HFFc6 (cell line): Measurements from ENCODE around the gene IL2RA. TPM values are rescaled to one million over a fixed set of nuclear protein-coding genes. Genes with fewer than 3 reads are reported as not detected.

Experiments used
- DNase-seq: peaks from one replicate; pipeline ENCODE4 v3.0.0-alpha.2; 2018
- H3K27ac Mint-ChIP-seq: 2 replicates; pipeline ENCODE4 v1.8.0; 2020; ENCODE audit warnings: mild to moderate bottlenecking, mixed read lengths
- H3K27me3 Mint-ChIP-seq: 2 replicates; pipeline ENCODE4 v1.8.0; 2021; ENCODE audit warnings: mild to moderate bottlenecking, moderate library complexity, mixed read lengths; ENCODE audit not compliant: insufficient read depth
- H3K36me3 Mint-ChIP-seq: 2 replicates; pipeline ENCODE4 v1.8.0; 2021; ENCODE audit warnings: low read depth, mixed read lengths
- H3K4me1 Mint-ChIP-seq: 2 replicates; pipeline ENCODE4 v1.8.0; 2020; ENCODE audit warnings: low read depth, mixed read lengths
- H3K4me3 Mint-ChIP-seq: 2 replicates; pipeline ENCODE4 v1.8.0; 2020; ENCODE audit warnings: mild to moderate bottlenecking, moderate library complexity, mixed read lengths
- H3K9me3 Mint-ChIP-seq: 2 replicates; pipeline ENCODE4 v1.8.0; 2020; ENCODE audit warnings: mild to moderate bottlenecking, mixed read lengths
- total RNA-seq, 6 experiments: library from RNA; stranded (reverse); fragmentation: NEBNext Ultra II Directional; extraction: Animal tissue kit (Norgen Biotek cat#: 25700); gene quantifications; 2 replicates in 1 of 6; 3 replicates in 5 of 6; pipeline ENCODE4 v1.2.3, GENCODE V29; 2021
- TF ChIP-seq, protein P1 (sequence below): fragments of 200-600 bp; sonication (generic); IDR thresholded peaks from 2 replicates; pipeline ENCODE4 v1.5.0; 2021; ENCODE audit warnings: antibody characterized with exemption, mild to moderate bottlenecking

The IL2RA gene
- total RNA-seq, 6 experiments from 2014 or later, result not detected

DNA sequence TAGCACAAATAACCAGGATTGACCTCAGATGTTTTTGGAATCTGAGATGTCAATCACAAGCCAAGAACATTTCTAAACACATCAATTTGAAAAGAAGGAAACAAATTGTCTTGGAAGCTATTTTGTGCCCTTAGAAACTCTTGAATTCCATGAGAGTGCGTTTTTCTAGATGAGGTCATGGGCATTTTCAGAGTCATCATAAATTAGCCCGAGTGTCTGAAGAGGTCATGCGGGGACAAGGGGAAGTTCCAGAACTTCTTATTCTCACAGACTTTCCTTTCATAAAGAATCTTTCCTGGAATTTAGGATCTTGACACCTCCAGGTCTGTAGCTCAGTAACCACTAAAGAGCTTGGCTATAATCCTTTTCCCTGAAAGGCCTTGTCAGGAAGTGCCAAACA, 28.2 kb downstream of the IL2RA start:
- peak overlapping the region; percentile 7; the same call in 1 of the 2 replicates for H3K27ac Mint-ChIP-seq
- no peak overlapping the region for H3K4me3 Mint-ChIP-seq
- H3K9me3 Mint-ChIP-seq, result peaks cover 14% of the 10 kb centered on the region
- peak; percentile 8 for DNase-seq
- TF ChIP-seq, protein P1, sequence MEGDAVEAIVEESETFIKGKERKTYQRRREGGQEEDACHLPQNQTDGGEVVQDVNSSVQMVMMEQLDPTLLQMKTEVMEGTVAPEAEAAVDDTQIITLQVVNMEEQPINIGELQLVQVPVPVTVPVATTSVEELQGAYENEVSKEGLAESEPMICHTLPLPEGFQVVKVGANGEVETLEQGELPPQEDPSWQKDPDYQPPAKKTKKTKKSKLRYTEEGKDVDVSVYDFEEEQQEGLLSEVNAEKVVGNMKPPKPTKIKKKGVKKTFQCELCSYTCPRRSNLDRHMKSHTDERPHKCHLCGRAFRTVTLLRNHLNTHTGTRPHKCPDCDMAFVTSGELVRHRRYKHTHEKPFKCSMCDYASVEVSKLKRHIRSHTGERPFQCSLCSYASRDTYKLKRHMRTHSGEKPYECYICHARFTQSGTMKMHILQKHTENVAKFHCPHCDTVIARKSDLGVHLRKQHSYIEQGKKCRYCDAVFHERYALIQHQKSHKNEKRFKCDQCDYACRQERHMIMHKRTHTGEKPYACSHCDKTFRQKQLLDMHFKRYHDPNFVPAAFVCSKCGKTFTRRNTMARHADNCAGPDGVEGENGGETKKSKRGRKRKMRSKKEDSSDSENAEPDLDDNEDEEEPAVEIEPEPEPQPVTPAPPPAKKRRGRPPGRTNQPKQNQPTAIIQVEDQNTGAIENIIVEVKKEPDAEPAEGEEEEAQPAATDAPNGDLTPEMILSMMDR, result no peak
- H3K4me1 Mint-ChIP-seq, result peaks cover 8% of the 10 kb centered on the region; the same call in 1 of the 2 replicates
- H3K27me3 Mint-ChIP-seq, result peaks cover 28% of the 10 kb centered on the region
- peaks cover 12% of the 10 kb centered on the region for H3K36me3 Mint-ChIP-seq

DNA sequence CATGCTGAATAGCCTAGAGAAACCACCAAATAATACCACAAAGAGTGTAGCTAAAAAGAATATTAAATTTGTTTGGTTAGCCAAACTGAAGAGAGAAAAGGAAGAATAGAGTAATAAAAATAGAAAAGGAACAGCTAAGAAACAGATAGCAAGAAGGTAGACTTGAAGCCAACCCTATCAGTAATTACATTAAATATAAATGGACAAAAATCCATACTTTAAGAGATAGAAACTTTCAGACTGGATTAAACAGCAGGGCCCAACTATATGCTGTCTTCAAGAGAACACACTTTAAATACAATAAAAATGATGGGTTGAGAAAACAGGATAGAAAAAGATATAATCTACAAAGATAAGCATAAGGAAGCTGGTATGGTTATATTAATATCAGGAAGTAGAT, 31.2 kb downstream of the IL2RA start:
- no peak overlapping the region for H3K4me3 Mint-ChIP-seq
- peaks cover 8% of the 10 kb centered on the region; the same call in 1 of the 2 replicates for H3K4me1 Mint-ChIP-seq
- DNase-seq, result no peak
- peaks cover 14% of the 10 kb centered on the region for H3K27me3 Mint-ChIP-seq
- TF ChIP-seq, protein P1, result no peak
- peaks cover 12% of the 10 kb centered on the region for H3K36me3 Mint-ChIP-seq
- H3K27ac Mint-ChIP-seq, result no peak overlapping the region
- peaks cover 14% of the 10 kb centered on the region for H3K9me3 Mint-ChIP-seq

DNA sequence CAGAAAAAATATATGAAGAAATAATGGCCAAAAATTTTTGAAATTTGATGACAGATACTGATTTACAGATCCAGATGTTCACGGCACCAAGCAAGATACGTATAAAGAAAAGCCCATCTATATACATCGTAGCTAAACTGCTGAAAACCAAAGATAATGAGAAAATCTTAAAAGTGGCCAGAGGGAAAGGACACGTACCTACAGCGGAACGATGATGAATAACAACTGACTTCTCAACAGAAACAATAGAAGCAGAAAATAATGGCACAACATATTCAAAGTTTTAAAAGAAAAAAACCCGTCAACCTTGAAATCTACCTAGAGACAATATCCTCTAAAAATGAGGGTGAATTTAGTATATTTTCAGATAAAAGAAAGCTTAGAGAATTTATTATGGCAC, 31.9 kb downstream of the IL2RA start:
- H3K9me3 Mint-ChIP-seq, result peaks cover 14% of the 10 kb centered on the region
- DNase-seq, result no peak
- peaks cover 10% of the 10 kb centered on the region for H3K27me3 Mint-ChIP-seq
- peaks cover 12% of the 10 kb centered on the region for H3K36me3 Mint-ChIP-seq
- TF ChIP-seq, protein P1, result no peak
- H3K27ac Mint-ChIP-seq, result no peak overlapping the region
- peaks cover 8% of the 10 kb centered on the region; the same call in 1 of the 2 replicates for H3K4me1 Mint-ChIP-seq
- H3K4me3 Mint-ChIP-seq, result no peak overlapping the region

DNA sequence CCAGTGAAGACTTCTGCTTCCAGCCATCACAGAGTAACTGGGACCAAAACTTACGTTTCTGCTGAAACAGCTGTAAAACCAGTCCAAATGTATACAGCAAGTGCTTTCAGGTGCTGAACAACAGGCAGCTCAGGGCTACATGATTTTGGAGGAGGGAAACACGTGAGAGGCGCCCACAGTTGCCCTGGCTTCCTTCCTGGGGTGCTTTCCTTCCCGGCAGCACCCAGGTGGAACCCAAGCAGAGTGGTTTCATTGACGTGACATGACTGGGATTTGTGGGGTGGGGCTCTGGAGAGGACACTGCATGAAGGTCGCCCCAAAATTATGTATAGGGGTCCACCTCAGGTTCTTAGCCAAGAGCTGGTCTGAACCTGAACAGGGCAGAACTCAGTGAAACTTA, 34.2 kb downstream of the IL2RA start:
- H3K9me3 Mint-ChIP-seq, result peaks cover 14% of the 10 kb centered on the region
- peaks cover 12% of the 10 kb centered on the region for H3K36me3 Mint-ChIP-seq
- H3K27ac Mint-ChIP-seq, result no peak overlapping the region
- H3K27me3 Mint-ChIP-seq, result peaks cover 14% of the 10 kb centered on the region
- TF ChIP-seq, protein P1, result no peak
- no peak overlapping the region for H3K4me3 Mint-ChIP-seq
- peaks cover 13% of the 10 kb centered on the region for H3K4me1 Mint-ChIP-seq
- DNase-seq, result no peak

DNA sequence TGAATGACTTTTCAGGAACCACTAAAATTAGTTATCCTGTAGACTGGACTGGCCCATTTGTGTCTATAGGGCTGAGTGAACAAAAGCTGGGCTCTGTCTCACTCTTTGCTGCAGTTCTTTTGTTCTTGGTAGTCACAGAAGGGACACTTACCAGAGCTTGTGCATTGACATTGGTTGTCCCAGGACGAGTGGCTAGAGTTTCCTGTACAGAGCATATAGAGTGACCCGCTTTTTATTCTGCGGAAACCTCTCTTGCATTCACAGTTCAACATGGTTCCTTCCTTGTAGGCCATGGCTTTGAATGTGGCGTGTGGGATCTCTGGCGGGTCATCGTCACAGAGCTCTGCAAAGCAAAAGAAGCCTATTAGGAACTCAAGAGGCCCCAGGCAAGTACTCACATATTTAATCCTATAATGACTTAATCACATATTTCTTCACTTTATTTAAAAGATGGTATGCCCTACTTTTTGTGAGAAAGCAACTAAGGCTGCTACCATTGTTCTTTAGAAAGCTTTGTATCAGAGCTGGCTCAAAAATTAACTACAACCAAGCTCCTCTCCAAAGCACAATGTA, 36.4 kb downstream of the IL2RA start:
- Mint-ChIP-seq H3K4me3 (no peak overlapping the region), H3K27me3 (peaks cover 18% of the 10 kb centered on the region)

More for the DNA sequence above, 36.4 kb downstream of the IL2RA start:
- Mint-ChIP-seq H3K4me1 (peaks cover 13% of the 10 kb centered on the region), H3K9me3 (peaks cover 14% of the 10 kb centered on the region), H3K36me3 (peaks cover 10% of the 10 kb centered on the region), H3K27ac (no peak overlapping the region)
- no peak for DNase-seq
- TF ChIP-seq, protein P1, result no peak
